ENCODE results near the gene ICA1.

The ICA1 gene

DNA sequence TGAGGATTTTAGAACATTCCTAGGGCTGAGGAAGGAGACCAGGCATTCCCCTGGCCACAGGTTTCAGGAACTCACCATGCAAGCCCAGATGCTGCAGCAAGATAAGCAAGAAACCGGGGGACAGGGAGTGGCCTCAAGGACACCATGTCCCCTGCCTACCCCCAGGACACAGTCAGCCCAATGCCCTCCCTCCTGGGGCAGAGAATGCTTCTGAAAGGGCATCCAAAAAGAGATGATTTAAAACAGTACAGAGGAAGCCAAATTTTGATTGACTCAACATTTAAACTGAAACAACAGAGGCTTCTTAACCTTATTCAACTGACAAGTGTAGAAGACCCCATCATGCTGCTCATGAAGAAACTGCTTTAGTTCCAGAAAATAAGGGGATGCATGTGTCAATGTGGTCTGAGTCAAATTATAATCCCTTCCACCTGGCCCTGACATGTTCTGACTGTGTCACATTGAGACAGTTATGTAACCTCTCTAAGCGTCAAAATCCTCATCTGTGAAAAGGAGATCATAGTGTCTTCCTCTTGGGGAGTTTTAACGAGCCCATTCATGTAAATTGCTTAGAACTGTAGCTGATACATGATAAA lies 60.0 kb downstream of the ICA1 start:
- DNase-seq (ENCODE audit: low read depth in 1 of 2, low spot score in 1 of 2) = no peak

DNA sequence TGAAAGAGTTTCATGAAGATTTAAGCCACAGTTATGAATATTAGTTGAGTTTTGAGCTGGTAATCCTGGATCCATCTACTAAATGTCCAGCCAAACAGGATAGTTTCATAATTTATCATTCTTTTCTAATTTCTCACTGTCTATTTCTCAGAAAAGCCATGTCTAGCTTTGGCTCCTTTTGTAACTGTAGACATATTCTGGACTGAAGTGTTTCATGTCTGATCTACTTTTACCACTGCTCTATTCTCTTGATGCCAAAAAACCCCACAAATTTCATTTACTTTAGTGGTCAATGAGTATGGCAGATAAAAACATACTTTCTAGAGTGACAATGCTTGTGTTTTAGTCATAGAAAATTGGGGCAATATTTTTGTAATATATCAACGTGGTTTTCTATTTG lies 61.2 kb downstream of the ICA1 start:
- no peak for DNase-seq (ENCODE audit: low read depth in 1 of 2, low spot score in 1 of 2)

DNA sequence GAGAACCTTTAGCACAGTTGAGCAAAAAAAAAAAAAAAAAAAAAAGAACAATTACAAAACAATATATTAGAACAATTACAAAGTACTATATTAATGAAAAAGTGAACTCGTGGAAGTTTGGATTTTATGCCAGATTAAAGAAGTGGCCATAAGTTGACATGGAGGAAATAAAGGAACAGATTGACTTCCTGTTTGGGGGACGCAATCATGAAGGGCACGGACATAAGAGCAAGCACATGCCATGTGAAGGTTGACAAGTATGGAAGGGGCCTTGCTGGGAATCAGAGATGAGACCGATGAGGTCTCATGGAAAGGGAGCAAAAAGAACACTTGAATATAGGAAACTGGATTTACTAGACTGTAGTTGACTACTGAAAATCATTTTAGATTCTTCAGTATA lies 61.7 kb downstream of the ICA1 start:
- DNase-seq (ENCODE audit: low read depth in 1 of 2, low spot score in 1 of 2) = no peak

DNA sequence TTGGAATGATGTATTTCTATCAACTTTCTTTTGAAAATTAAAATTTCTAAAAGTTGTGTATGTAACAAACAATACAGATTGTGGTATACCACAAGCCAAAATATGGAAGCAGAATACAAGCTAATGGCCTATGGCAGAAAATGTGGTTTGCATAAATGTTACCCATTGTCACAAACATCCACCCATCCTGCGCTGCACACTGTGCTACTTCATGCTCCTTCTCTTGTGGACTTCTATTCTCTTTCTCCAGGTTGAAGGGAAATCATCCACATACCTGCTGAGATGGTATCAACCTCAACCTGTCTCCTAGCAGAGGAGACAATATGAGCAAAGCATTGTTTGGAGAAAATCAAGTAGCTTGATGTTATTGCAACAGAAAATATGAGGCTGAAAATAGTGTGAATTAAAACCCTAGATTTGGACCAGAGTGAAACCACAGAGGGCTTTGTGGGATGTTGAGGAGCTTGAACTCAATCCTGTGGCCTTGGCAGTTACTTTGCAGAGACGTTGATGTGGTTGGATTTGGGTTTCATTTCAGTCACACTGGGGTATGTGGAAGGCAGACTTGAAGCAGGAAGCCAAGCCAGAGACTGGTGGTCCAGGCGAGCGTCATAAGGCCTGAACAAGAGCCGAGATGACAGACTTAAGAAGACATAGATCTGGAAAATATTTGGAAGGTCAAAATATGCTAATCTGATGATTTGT lies 63.8 kb downstream of the ICA1 start:
- no peak for DNase-seq (ENCODE audit: low read depth in 1 of 2, low spot score in 1 of 2)

DNA sequence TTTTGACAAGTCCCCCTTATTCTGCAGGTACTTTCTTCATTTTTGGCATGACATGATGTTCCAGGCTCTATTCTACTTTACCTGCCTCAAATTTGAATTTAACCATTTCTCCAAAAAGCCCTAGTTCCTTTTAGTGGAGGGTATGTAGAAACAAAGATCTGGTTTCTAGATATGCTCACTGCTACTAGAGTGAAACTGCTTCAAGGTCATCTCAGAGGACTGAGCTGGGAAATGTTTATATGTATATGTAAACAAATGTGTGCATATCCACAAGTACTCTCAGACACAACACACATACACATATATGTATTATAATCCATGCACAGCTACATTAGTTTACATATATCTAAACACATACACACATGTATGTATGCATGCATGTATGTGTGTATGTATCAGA lies 69.1 kb downstream of the ICA1 start:
- no peak for DNase-seq (ENCODE audit: low read depth in 1 of 2, low spot score in 1 of 2)

DNA sequence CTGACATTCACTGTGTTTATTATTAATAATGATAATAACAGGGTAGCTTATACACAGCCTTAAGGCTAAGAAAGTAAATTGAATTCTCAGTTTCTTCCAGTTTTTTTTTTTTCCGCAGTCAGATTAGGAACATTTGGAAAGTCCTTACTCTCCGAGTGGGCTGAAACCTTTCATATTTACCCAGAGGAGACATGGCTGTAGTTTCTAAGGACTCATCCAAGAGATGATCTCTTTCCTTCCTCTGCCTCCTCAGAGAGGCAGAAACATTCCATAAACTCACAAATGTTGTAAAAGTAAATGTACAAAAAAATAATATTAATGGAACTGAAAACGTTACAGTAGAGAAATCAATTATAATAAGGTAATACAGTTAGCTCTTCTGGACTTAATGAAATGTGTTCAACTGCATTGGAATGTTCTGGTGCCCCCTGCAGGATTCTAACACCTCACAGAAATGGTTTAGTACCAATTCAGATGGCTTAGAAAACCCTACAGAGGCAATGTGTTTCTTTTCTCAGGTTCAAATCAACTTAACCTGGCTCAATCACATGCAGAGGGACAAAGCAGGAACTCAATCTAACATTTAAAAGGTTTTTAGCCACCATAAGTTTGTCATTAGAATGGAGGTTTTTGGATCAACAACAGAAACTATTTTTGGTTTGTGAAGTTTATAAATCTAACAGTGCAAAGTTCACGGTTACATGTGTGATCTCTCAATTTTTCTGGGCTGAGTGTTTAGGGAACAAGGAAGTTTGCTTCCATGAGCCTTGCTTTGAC lies 71.7 kb downstream of the ICA1 start:
- peak in 1 of 2 donors; percentile 58 for DNase-seq (ENCODE audit: low read depth in 1 of 2, low spot score in 1 of 2)

DNA sequence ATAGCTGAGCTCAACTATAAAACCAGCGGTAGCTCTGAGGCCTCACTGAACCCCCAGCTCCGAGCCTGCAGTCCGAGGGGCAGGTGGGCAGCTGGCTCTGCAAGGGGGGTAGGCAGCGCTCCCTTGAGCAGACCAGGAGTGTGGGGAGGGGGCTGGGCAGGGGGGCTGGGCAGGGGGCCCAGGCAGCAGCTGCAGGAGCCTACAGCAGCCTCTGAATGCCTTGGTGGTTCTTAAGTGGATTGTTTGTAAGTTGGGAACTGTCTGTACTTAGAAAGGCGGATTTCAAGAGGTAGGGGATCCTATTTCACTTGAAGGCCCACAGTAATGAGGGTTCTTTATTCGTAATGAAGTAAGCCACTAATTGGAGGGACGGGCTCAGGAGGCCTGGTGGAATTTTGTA lies 72.3 kb downstream of the ICA1 start:
- no peak for DNase-seq (ENCODE audit: low read depth in 1 of 2, low spot score in 1 of 2)

DNA sequence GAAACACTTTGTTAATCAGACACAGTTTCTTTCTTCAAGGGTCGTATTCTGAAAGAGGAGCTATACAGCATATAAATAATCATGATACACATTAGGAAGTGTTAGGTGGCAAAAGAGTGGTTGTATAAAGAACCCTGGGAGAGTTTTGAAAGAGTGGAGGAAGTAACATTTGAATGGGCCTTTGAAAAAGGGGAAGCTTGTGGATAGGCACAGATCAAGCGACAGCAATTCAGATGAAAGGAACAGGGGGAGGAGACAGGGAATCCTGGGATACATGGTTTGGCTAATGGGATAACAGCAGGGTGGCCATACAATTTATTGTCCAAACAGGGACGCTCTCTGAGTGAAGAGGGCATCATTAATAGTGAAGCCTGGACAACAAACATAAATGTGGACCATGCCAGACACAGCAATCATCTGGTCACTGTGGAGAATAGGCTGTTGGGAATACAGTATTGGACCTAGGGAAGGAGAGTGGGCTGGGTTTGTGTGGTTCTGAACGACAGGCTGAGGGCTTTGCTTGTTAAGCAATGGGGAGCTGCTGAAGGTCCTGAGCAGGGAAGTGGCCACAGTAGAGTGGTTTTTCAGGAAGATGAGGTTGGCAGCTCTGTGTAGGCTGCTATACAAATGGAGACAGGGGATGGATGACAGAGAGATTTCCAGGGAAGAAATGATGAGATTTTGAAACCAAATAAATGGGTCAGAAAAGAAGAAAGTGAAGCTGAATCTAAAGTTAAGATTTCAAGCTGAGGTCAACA lies 75.9 kb downstream of the ICA1 start:
- no peak for DNase-seq (ENCODE audit: low read depth in 1 of 2, low spot score in 1 of 2)

DNA sequence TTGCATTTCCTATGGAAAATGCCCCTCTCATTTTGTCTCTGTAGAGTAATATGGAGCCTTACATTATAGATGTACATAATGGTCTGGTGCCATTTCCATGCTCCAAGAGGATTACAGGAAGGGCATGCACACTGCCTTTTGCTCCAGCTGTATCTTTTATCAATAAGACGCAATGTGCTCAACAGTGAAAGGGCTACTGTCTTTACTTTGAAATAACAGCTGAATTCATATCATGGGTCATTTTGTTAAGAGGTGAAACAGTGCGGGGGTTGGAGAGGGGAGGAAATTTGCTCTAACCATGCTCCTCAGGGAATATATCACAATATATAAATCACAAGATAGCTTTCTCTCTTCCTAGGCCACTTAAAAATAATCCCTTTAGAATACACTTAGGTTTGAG lies 77.7 kb downstream of the ICA1 start:
- DNase-seq (ENCODE audit: low read depth in 1 of 2, low spot score in 1 of 2) = no peak

DNA sequence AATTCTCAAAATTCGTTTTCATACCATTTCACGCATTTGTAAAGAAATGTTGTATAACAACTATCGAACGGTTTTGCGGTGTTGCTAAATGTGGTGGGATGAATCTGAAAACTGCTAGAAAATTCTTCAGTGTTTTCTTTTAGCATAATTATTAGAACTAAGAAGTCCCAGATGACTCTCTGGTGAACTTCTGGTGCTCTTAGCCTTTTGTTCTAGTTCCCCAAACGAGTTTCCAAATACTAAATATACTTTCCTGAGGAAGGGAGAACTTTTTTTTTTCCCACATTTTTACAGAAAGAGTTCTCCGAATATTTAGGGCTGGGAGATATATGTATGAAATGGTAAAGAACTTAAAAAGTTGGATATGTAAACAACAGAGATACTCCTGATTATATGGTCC lies 82.5 kb downstream of the ICA1 start:
- DNase-seq (ENCODE audit: low read depth in 1 of 2, low spot score in 1 of 2) = no peak

DNA sequence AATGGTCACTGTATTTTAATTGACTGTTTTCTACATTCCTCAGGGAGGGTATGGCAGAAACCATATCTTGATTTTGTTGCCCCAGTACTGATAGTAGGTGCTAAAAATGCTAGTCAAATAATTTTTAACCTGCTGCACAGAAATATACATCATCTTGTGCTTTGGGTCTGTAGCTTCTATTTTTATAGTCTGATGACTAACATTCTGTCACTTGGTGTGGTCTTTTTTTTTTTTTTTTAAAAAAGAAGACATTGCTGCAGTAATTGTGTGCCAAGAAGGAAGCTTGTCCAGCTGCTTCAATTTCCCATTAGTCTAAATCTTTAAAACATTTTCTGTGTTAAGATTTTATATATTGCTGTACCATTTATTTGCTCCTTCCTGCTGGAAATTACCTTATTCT lies 83.6 kb downstream of the ICA1 start:
- no peak for DNase-seq (ENCODE audit: low read depth in 1 of 2, low spot score in 1 of 2)

DNA sequence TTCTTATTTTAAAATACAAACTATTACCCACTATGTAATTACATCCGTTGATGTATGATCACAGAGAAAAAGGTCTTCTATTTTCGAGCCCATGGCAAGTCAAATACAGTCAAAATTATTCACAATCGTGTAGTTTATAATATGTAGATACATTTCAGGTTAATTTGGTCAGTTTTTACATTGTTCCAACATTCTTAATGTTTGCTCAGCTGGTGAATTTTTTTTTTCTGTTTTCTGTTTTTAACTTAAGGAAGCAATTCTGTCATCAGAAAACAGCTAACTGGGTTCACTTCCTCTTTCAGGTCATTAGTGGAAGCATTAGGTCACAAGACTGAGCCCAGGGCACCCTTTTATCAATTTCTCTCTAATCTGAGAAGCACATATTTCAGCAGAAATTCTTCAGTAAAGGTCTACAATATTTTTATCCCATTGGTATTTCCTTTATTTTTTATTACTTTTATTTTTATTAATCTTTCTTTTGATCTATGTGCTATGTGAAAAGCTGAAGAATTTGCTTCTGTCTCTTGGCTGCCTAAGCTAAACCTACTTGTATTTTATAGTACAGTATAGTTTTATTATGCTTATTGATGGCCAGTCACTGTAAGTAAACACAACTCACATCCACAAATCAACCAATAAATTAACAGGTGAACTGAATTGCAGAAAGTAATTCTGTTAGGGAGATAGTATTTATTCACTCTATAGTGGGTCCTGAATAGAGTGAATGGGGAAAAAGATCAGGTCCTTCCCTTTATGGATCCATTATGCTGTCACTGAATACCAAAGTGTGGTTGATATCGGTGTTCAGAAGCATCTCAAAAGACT lies 84.6 kb downstream of the ICA1 start:
- DNase-seq (ENCODE audit: low read depth in 1 of 2, low spot score in 1 of 2) = no peak

DNA sequence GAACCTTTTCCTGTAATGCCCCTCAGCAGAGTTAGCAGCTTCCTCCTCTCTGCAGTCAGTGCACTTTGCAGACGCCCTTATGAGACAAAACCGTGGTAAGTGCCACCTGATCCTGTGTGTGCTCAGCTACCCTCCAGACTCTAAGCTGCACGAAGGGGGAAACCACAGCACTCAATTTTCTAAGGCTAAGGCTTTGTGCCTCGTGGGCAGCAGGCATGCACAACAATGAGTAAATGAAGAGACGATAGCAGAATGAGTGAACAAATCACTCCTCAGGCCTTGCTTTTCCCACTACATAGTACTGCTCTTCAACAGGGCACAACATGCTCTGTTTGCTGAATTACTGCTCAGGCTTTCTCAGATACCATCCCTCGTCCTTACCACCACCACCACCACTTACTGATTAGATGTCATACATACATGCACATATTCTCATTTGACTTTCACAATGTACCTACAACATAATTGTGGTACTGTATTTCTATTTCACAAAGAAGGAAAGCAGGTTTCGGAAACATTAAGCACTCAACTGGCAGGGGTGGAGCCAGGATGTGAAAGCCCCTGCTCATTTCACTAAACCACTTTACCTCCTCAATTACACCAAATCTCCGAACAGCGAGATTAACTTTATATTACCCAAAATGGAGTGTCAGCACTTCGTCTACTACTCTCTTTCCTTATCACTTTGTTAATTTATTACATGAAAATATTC lies 85.4 kb downstream of the ICA1 start:
- DNase-seq (ENCODE audit: low read depth in 1 of 2, low spot score in 1 of 2) = peak in 1 of 2 donors; percentile 42

DNA sequence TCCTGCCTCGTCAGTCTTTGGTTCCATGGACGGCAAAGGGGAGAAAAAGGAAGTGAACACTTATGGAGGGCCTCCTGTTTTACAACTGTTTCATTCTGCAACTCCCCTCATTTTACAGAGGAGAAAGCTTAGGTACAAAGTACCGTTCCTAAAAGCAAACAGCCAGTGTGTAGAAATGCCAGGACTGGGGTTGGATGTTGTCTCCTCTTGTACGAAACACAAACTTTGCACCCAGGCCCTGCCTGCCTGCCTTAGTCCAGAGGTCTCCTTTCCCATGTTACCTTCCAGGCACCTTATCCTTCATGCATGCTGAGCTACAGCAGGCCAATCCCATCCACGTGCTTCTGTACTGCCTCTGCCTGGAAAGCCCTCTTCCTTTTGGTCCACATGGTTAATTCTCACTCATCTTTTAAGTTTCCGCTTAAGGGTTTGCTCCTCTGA lies 86.0 kb downstream of the ICA1 start:
- DNase-seq (ENCODE audit: low read depth in 1 of 2, low spot score in 1 of 2) = no peak

DNA sequence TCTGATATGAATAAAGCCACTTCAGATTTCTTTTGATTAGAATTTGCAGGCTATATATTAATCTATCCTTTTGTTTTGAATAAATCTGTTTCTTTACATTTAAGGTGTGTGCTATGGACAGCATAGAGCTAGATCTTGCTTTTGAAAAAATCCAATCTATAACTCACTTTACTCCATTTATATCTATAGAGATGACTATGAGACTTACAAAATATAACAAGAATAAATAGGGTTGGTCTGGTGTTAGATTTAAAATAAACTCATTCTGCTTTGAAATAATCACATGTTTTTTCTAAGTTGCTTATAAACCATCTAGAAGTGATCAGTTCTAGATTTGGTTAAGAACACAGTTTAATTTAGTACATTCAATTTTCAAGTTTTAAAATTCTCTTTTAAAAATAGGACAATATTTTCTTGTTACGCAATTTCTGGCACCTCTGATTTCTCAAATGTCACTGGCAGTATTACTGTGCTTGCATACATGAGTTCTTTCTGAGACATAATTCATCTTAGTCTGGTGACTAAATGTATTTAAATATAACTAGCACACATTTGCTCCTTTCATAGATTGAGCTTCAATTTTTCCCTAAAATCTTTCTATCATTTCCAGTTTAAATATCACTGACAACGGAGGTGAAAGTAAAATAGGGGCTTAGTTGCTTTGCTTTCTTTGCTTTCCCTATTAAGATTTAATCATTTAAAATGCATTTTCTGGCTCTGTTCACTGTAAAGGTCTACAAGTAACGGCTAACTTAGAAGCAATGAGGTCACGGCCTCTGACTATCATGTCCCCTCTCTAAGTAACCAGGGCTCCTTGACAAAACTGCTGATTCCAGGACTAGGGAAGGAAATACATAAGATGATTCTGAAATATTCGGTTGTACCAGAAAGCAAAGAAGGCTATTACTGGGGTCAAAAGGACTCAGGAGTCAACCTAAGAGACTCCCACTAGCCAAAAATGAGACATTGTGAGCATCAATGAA lies 89.3 kb downstream of the ICA1 start:
- no peak for DNase-seq (ENCODE audit: low read depth in 1 of 2, low spot score in 1 of 2)

DNA sequence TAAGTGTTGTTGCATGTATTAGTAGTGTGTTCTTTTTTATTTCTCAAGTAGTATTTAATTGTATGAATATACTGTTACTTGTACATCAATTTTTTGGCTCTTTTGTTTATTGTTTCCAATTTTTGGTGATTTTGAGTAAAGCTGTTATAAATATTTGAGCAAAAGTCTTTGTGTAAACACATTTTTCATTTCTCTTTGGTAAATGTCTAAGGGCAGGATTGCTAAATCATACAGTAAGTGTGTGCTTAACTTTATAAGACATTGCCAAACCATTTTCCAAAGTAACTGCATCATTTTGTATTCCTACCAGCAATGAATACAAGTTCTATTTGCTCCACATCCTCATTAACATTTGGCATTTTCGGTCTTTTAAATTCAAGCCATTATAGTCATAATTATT lies 92.8 kb downstream of the ICA1 start:
- DNase-seq (ENCODE audit: low read depth in 1 of 2, low spot score in 1 of 2) = no peak

DNA sequence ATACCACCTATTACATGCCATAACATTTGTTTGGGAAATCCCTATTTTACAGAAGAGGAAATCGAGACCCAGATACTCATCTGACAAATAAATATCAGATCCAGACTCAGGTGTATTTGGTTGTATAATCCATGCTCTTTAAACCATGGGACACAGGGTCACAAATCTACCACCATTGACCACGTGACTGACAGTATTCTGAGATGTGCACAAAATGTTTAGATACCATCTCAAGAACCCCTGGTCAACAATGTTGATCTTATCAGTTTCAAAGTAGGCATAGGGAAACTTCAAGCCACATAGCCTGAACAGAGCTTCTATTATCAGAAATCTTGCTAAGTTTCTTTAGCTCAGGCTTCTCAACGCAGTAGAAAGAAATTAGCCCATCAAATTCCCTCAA lies 93.6 kb downstream of the ICA1 start:
- DNase-seq (ENCODE audit: low read depth in 1 of 2, low spot score in 1 of 2) = no peak

DNA sequence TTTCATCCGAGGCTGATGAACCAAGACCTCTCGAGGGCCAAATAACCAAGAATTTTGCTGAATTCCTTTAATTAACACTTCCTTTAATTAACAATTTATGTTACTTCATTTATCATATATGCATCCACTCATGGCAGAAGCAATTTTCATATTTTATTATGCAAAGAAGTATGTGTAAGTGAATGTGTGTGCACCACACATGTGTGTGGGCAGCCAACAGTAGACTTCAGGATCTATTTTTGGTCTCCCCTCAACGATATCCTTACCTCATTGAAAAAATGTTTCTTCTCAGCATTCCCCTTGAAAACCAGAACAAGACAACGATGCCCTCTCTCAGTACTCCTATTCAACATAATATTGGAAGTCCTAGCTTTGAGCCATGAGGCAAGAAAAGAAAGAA lies 96.8 kb downstream of the ICA1 start:
- DNase-seq (ENCODE audit: low read depth in 1 of 2, low spot score in 1 of 2) = no peak

DNA sequence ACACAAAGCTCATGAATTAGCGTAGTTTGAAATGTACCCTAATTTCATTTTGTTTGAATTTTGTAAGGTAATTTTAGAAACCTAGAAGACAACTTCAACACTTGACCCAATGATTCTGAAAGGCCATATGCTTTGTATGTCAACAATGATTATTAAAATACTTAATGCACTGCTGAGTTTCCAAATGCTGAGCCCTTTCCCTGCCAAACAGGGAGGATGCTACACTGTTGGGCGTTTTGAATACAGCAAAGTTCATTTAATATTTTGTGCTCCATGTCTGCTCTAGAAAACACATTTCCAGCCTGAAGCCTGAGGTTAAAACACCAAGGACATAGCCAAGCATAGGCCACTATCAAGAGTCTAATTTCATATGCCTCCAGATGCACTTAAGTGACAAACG lies 99.8 kb downstream of the ICA1 start:
- DNase-seq (ENCODE audit: low read depth in 1 of 2, low spot score in 1 of 2) = no peak

Measured in activated CD4-positive, alpha-beta T cell treated with anti-CD3 and anti-CD28 coated beads, Interleukin-2, amount 50 U/mL, for 24 hours (primary cell).